ENCODE results near the gene BPI. TPM values are rescaled to one million over a fixed set of nuclear protein-coding genes. Genes with fewer than 3 reads are reported as not detected.

BPI gene
- total RNA-seq, 1 experiment from 2014 or later, result not detected

GRCh38 chr20:38295811-38296210 is 8.1 kb upstream of the BPI start:
- POLR2A ChIA-PET, result no interaction called here
- no peaks in the 10 kb centered on the region for H3K4me1 ChIP-seq (ENCODE audit: control insufficient read depth, insufficient read depth, low read length)
- intact Hi-C loops (cut with micrococcal nuclease; ENCODE audit: unreplicated experiment), result no loop called here
- no peaks in the 10 kb centered on the region for H3K9me3 ChIP-seq (ENCODE audit: control insufficient read depth, insufficient read depth, low read depth, low read length)
- H3K27me3 ChIP-seq (ENCODE audit: control insufficient read depth, insufficient read depth, low read length), result no peaks in the 10 kb centered on the region
- no peak overlapping the region for H3K4me3 ChIP-seq (ENCODE audit: low read depth in 2 of 2, low read length in 2 of 2)
- no TSS peak for BruUV-seq (replicated peaks)
- in situ Hi-C loops (cut with HindIII; ENCODE audit: low pct_unique_long_range_greater_than_20kb, low sequenced_read_pairs), result no loop called here
- CTCF ChIA-PET, result no interaction called here
- no peak for ATAC-seq
- no peak for DNase-seq (ENCODE audit: low read depth, low spot score)
- H3K27ac ChIP-seq (ENCODE audit: low read length), result no peak overlapping the region
- H3K36me3 ChIP-seq (ENCODE audit: control insufficient read depth, insufficient read depth, low read length), result no peaks in the 10 kb centered on the region
- TF ChIP-seq TCF7L2 (IDR thresholded peaks at IDR 0.05; ENCODE audit: low read depth, low read length), result no peak
- TF ChIP-seq CTCF (IDR thresholded peaks at IDR 0.05), result no peak
- no peak for TF ChIP-seq REST (IDR thresholded peaks at IDR 0.05; ENCODE audit: insufficient read depth in 1 of 2, low read depth in 2 of 2, low read length in 1 of 2)
- TF ChIP-seq SIN3A (IDR thresholded peaks at IDR 0.05; ENCODE audit: borderline replicate concordance, insufficient read depth, low read depth, low read length), result no peak
- TF ChIP-seq POLR2AphosphoS5 (IDR thresholded peaks at IDR 0.05; ENCODE audit: low read depth, low read length), result no peak

GRCh38 chr20:38296433-38296832 is 7.5 kb upstream of the BPI start:
- POLR2A ChIA-PET, result no interaction called here
- Histone ChIP-seq H3K36me3 (ENCODE audit: control insufficient read depth, insufficient read depth, low read length) (no peaks in the 10 kb centered on the region), H3K9me3 (ENCODE audit: control insufficient read depth, insufficient read depth, low read depth, low read length) (no peaks in the 10 kb centered on the region), H3K4me3 (ENCODE audit: low read depth in 2 of 2, low read length in 2 of 2) (no peak overlapping the region), H3K27ac (ENCODE audit: low read length) (no peak overlapping the region), H3K27me3 (ENCODE audit: control insufficient read depth, insufficient read depth, low read length) (no peaks in the 10 kb centered on the region), H3K4me1 (ENCODE audit: control insufficient read depth, insufficient read depth, low read length) (no peaks in the 10 kb centered on the region)
- in situ Hi-C loops (cut with HindIII; ENCODE audit: low pct_unique_long_range_greater_than_20kb, low sequenced_read_pairs) (no loop called here), intact Hi-C loops (cut with micrococcal nuclease; ENCODE audit: unreplicated experiment) (no loop called here)
- DNase-seq (ENCODE audit: low read depth, low spot score), result no peak
- CTCF ChIA-PET, result no interaction called here
- BruUV-seq (replicated peaks), result no TSS peak
- ATAC-seq, result no peak
- TF ChIP-seq POLR2AphosphoS5 (IDR thresholded peaks at IDR 0.05; ENCODE audit: low read depth, low read length), result no peak
- no peak for TF ChIP-seq REST (IDR thresholded peaks at IDR 0.05; ENCODE audit: insufficient read depth in 1 of 2, low read depth in 2 of 2, low read length in 1 of 2)
- no peak for TF ChIP-seq SIN3A (IDR thresholded peaks at IDR 0.05; ENCODE audit: borderline replicate concordance, insufficient read depth, low read depth, low read length)

All from Panc1 (cell line).